ENCODE data around the gene CKAP2L.

DNA sequence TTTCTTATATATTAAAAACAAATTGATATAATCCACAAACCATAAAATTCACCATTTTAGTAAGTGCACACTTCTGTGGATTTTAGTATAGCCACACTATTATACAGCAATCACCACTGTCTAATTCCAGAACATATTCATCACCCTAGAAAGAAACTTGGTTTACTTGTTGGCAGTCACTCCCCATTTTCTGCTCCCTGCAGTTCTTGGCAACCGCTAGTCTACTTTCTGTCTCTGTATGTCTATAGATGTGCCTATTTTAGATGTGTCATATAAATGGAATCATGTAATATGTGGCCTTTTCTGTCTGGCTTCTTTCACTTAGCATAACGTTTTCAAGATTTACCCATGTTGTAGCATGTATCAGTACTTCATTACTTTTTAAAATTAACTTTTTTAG lies 5.7 kb downstream of the CKAP2L start:
- TF ChIP-seq ZFX (CRISPR knock-in tag; IDR thresholded peaks at IDR 0.05) (no peak), NKRF (IDR thresholded peaks at IDR 0.05; ENCODE audit: borderline replicate concordance) (no peak), BRF1 (IDR thresholded peaks at IDR 0.05; ENCODE audit: borderline replicate concordance, extremely low read depth, insufficient read length) (no peak), HDAC2 (IDR thresholded peaks at IDR 0.05) (no peak), BACH1 (tag; IDR thresholded peaks at IDR 0.05) (no peak), RFX5 (IDR thresholded peaks at IDR 0.05; ENCODE audit: low read depth, low read length) (no peak), GABPB1 (CRISPR knock-in tag; IDR thresholded peaks at IDR 0.05) (no peak), E2F1 (CRISPR knock-in tag; IDR thresholded peaks at IDR 0.05) (no peak)
- TF ChIP-seq, protein P1, sequence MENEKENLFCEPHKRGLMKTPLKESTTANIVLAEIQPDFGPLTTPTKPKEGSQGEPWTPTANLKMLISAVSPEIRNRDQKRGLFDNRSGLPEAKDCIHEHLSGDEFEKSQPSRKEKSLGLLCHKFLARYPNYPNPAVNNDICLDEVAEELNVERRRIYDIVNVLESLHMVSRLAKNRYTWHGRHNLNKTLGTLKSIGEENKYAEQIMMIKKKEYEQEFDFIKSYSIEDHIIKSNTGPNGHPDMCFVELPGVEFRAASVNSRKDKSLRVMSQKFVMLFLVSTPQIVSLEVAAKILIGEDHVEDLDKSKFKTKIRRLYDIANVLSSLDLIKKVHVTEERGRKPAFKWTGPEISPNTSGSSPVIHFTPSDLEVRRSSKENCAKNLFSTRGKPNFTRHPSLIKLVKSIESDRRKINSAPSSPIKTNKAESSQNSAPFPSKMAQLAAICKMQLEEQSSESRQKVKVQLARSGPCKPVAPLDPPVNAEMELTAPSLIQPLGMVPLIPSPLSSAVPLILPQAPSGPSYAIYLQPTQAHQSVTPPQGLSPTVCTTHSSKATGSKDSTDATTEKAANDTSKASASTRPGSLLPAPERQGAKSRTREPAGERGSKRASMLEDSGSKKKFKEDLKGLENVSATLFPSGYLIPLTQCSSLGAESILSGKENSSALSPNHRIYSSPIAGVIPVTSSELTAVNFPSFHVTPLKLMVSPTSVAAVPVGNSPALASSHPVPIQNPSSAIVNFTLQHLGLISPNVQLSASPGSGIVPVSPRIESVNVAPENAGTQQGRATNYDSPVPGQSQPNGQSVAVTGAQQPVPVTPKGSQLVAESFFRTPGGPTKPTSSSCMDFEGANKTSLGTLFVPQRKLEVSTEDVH (IDR thresholded peaks at IDR 0.05; ENCODE audit: low read depth, partially characterized antibody): no peak
